HepG2 (cell line): ENCODE results near the gene BICDL2. TPM values are rescaled to one million over a fixed set of nuclear protein-coding genes. Genes with fewer than 3 reads are reported as not detected.

Source experiments
- ATAD3A ChIP-seq: sonication (generic); formaldehyde crosslinking; IDR thresholded peaks from 2 replicates; pipeline ENCODE4 v1.4.0; 2020; ENCODE audit warnings: missing genetic modification reagents
- ATF1 ChIP-seq: IDR thresholded peaks from 2 replicates; pipeline ENCODE4 v1.6.1; 2016; ENCODE audit warnings: mild to moderate bottlenecking, control low read depth
- ATF7 ChIP-seq, 2 experiments: fragments of 450-650 bp in 1 of 2; sonication (generic) in 1 of 2; formaldehyde crosslinking in 1 of 2; IDR thresholded peaks; 2 replicates each; pipeline versions ENCODE4 v1.4.0 to v1.6.1; 2016 to 2020; ENCODE audit warnings: antibody characterized with exemption in 1 of 2, mild to moderate bottlenecking in 1 of 2, missing genetic modification reagents in 1 of 2
- ATM ChIP-seq: fragments of 450-650 bp; IDR thresholded peaks from 2 replicates; pipeline ENCODE4 v1.7.1; 2017; ENCODE audit warnings: mild to moderate bottlenecking, borderline replicate concordance
- CBFB ChIP-seq: sonication (generic); formaldehyde crosslinking; IDR thresholded peaks from 2 replicates; pipeline ENCODE4 v1.4.0; 2020; ENCODE audit warnings: missing genetic modification reagents
- E2F5 ChIP-seq: sonication (generic); formaldehyde crosslinking; conservative IDR thresholded peaks from 2 replicates; pipeline ENCODE4 v1.4.0; 2020; ENCODE audit warnings: missing genetic modification reagents
- IRX3 ChIP-seq: sonication (generic); formaldehyde crosslinking; IDR thresholded peaks from 2 replicates; pipeline ENCODE4 v1.8.1; 2023; ENCODE audit warnings: mild to moderate bottlenecking, low read depth, missing genetic modification reagents, borderline replicate concordance
- JUNB ChIP-seq: sonication (generic); formaldehyde crosslinking; IDR thresholded peaks from 2 replicates; pipeline ENCODE4 v1.8.0; 2022; ENCODE audit warnings: missing genetic modification reagents, mild to moderate bottlenecking, borderline replicate concordance
- KDM4B ChIP-seq: sonication (generic); formaldehyde crosslinking; IDR thresholded peaks from 2 replicates; pipeline ENCODE4 v1.4.0; 2020; ENCODE audit warnings: missing genetic modification reagents
- MEIS2 ChIP-seq: sonication (generic); formaldehyde crosslinking; IDR thresholded peaks from 2 replicates; pipeline ENCODE4 v1.9.0; 2021; ENCODE audit warnings: mild to moderate bottlenecking, missing genetic modification reagents
- MXD4 ChIP-seq: IDR thresholded peaks from 2 replicates; pipeline ENCODE4 v1.6.1; 2016; ENCODE audit warnings: mild to moderate bottlenecking, missing biosample characterization, missing genetic modification reagents
- NAIF1 ChIP-seq: sonication (generic); formaldehyde crosslinking; IDR thresholded peaks from 2 replicates; pipeline ENCODE4 v1.5.0; 2020; ENCODE audit warnings: mild to moderate bottlenecking, missing genetic modification reagents, borderline replicate concordance
- NR1H2 ChIP-seq: sonication (generic); formaldehyde crosslinking; IDR thresholded peaks from 2 replicates; pipeline ENCODE4 v1.8.1; 2022; ENCODE audit warnings: low read depth, missing genetic modification reagents, borderline replicate concordance
- NR2C2 ChIP-seq: sonication (generic); formaldehyde crosslinking; IDR thresholded peaks from 2 replicates; pipeline ENCODE4 v1.4.0; 2020; ENCODE audit warnings: missing genetic modification reagents, mild to moderate bottlenecking, moderate library complexity, borderline replicate concordance
- NR3C1 ChIP-seq: sonication (generic); formaldehyde crosslinking; IDR thresholded peaks from 2 replicates; pipeline ENCODE4 v1.4.0; 2020; ENCODE audit warnings: missing genetic modification reagents
- TIGD3 ChIP-seq: sonication (generic); formaldehyde crosslinking; IDR thresholded peaks from 2 replicates; pipeline ENCODE4 v1.5.1; 2020; ENCODE audit warnings: mild to moderate bottlenecking, missing genetic modification reagents, borderline replicate concordance
- XBP1 ChIP-seq: sonication (generic); formaldehyde crosslinking; IDR thresholded peaks from 2 replicates; pipeline ENCODE4 v1.5.0; 2020; ENCODE audit warnings: missing genetic modification reagents
- ZBTB2 ChIP-seq: sonication (generic); formaldehyde crosslinking; IDR thresholded peaks from 2 replicates; pipeline ENCODE4 v1.8.0; 2022; ENCODE audit warnings: low read depth, missing genetic modification reagents
- ZFYVE20 ChIP-seq: sonication (generic); formaldehyde crosslinking; IDR thresholded peaks from 2 replicates; pipeline ENCODE4 v1.8.0; 2023; ENCODE audit warnings: low read depth, mild to moderate bottlenecking, moderate library complexity, missing genetic modification reagents, borderline replicate concordance
- ZMYM3 ChIP-seq: sonication (generic); formaldehyde crosslinking; IDR thresholded peaks from 2 replicates; pipeline ENCODE4 v1.5.1; 2020; ENCODE audit warnings: mild to moderate bottlenecking, missing genetic modification reagents
- ZNF136 ChIP-seq: sonication (generic); formaldehyde crosslinking; IDR thresholded peaks from 2 replicates; pipeline ENCODE4 v1.8.1; 2022; ENCODE audit warnings: low read depth, mild to moderate bottlenecking, moderate library complexity, missing genetic modification reagents
- ZNF296 ChIP-seq: sonication (generic); formaldehyde crosslinking; conservative IDR thresholded peaks from 2 replicates; pipeline ENCODE4 v1.5.0; 2020; ENCODE audit warnings: mild to moderate bottlenecking, missing genetic modification reagents
- ZNF549 ChIP-seq: sonication (generic); formaldehyde crosslinking; IDR thresholded peaks from 2 replicates; pipeline ENCODE4 v1.5.0; 2020; ENCODE audit warnings: missing genetic modification reagents
- ZNF570 ChIP-seq: sonication (generic); formaldehyde crosslinking; IDR thresholded peaks from 2 replicates; pipeline ENCODE4 v1.4.0; 2020; ENCODE audit warnings: mild to moderate bottlenecking, missing genetic modification reagents, borderline replicate concordance
- ZNF619 ChIP-seq: sonication (generic); formaldehyde crosslinking; IDR thresholded peaks from 2 replicates; pipeline ENCODE4 v1.4.0; 2020; ENCODE audit warnings: mild to moderate bottlenecking, missing genetic modification reagents
- ZNF691 ChIP-seq: sonication (generic); formaldehyde crosslinking; IDR thresholded peaks from 2 replicates; pipeline ENCODE4 v1.4.0; 2020; ENCODE audit warnings: missing genetic modification reagents, low read depth, mild to moderate bottlenecking, borderline replicate concordance
- ZNF7 ChIP-seq: IDR thresholded peaks from 2 replicates; pipeline ENCODE4 v1.6.1; 2016; ENCODE audit warnings: missing biosample characterization, missing genetic modification reagents
- polyA plus RNA-seq, 8 experiments: library from polyadenylated mRNA; depleted of rRNA in 3 of 8; stranded (reverse) in 7 of 8; unstranded in 1 of 8; fragments of >200 nt; fragmentation: Illumina TruSeq in 4 of 8; extraction: Trizol in 4 of 8; gene quantifications; 2 replicates each; pipeline versions ENCODE4 v1.2.1 to v1.2.3, GENCODE V29; 2011 to 2016; ENCODE audit warnings: low read depth in 4 of 8, missing spikeins in 1 of 8, mixed read lengths in 1 of 8; ENCODE audit not compliant: insufficient read depth in 1 of 8
- total RNA-seq, 5 experiments: library from RNA; depleted of rRNA; stranded (reverse); fragments of >200 nt; fragmentation: Illumina TruSeq; extraction: Trizol; gene quantifications; 2 replicates each; pipeline ENCODE4 v1.2.3, GENCODE V29; 2016; ENCODE audit warnings: low read depth in 1 of 5

BICDL2 gene
- total and polyA plus RNA-seq, 2 of the 13 experiments (the other 11 are each of a cell fraction or from before 2014, with no cell fraction given), result 0.12 TPM; not detected in 1

- TF ChIP-seq NR3C1 (CRISPR knock-in tag) (no peak), ZNF7 (CRISPR knock-in tag) (no peak), TIGD3 (no peak), ZNF691 (CRISPR knock-in tag) (no peak), ZMYM3 (CRISPR knock-in tag) (peak; percentile 52; the same call in 1 of the 2 replicates), MEIS2 (CRISPR knock-in tag) (0 out of 2 replicates have a peak, but pooled peaks have one; percentile 33), ATF7 (IDR thresholded peaks at IDR 0.05) (peak; percentile 97), ATF7 (CRISPR knock-in tag; IDR thresholded peaks at IDR 0.05) (peak; percentile 99), ZNF619 (CRISPR knock-in tag) (no peak), ATF1 (peak; percentile 73), ZNF296 (CRISPR knock-in tag) (0 out of 2 replicates have a peak, but pooled peaks have one; percentile 22), ZNF570 (CRISPR knock-in tag) (no peak), NR1H2 (no peak), IRX3 (no peak), CBFB (0 out of 2 replicates have a peak, but pooled peaks have one; percentile 20), ZNF549 (CRISPR knock-in tag) (no peak), ZFYVE20 (CRISPR knock-in tag) (no peak), ZBTB2 (CRISPR knock-in tag) (no peak), ZNF136 (CRISPR knock-in tag) (0 out of 2 replicates have a peak, but pooled peaks have one; percentile 48), XBP1 (CRISPR knock-in tag) (no peak), E2F5 (CRISPR knock-in tag) (no peak), JUNB (CRISPR knock-in tag) (peak; percentile 24), MXD4 (CRISPR knock-in tag) (no peak), NAIF1 (CRISPR knock-in tag) (0 out of 2 replicates have a peak, but pooled peaks have one; percentile 61), NR2C2 (CRISPR knock-in tag) (peak; percentile 71; the same call in 1 of the 2 replicates), ATM (no peak), KDM4B (no peak), ATAD3A (CRISPR knock-in tag) (no peak)
Observed at GRCh38 chr16:3065069-3065741, 28.5 kb upstream of the BICDL2 start, which contains the start of gene IL32 (continued).
